Posterior vena cava (tissue), 2 donors: ENCODE measurements around the gene TBC1D21. TPM values are rescaled to one million over a fixed set of nuclear protein-coding genes. Genes with fewer than 3 reads are reported as not detected.

Experiments
- DNase-seq: peaks from one replicate; pipeline ENCODE4 v3.0.0-alpha.2; 2020; ENCODE audit warnings: low spot score
- intact Hi-C, 2 donors: fragments of 100-400 bp; cut with DNase I; formaldehyde crosslinking; loops; one replicate each; pipeline versions ENCODE4 v1.14.1 to v1.14.2; 2022 to 2023
- total RNA-seq, 2 donors: library from RNA; stranded (reverse); fragmentation: NEBNext Ultra II Directional; extraction: Animal tissue kit (Norgen Biotek cat#: 25700); gene quantifications; one replicate each; pipeline ENCODE4 v1.2.1, GENCODE V29; 2021
- donor health status: DM: yes; HTN: yes; CAD: no.
- donor health status: DM: yes; HTN: yes; CAD: no.

TBC1D21 gene
- total RNA-seq, 2 donors from 2014 or later: not detected

GRCh38 chr15:73902121-73903020, 29.0 kb downstream of the TBC1D21 start:
- intact Hi-C loops: no loop called here

GRCh38 chr15:73904026-73904815, 30.9 kb downstream of the TBC1D21 start:
- intact Hi-C loops: no loop called here

More at GRCh38 chr15:73902121-73903020, 29.0 kb downstream of the TBC1D21 start:
- DNase-seq: peak; percentile 45

GRCh38 chr15:73905225-73905827, 32.0 kb downstream of the TBC1D21 start:
- intact Hi-C loops: no loop called here
- DNase-seq: no peak

More at GRCh38 chr15:73904026-73904815, 30.9 kb downstream of the TBC1D21 start:
- DNase-seq: peak; percentile 55

- intact Hi-C loops: no loop called here
Measured at GRCh38 chr15:73906346-73907034, 33.1 kb downstream of the TBC1D21 start.

GRCh38 chr15:73907035-73907408, 33.7 kb downstream of the TBC1D21 start:
- DNase-seq: no peak
- intact Hi-C loops: no loop called here

More at GRCh38 chr15:73906346-73907034, 33.1 kb downstream of the TBC1D21 start:
- no peak for DNase-seq

GRCh38 chr15:73908030-73908821, 34.9 kb downstream of the TBC1D21 start:
- intact Hi-C loops: no loop called here
- peak; percentile 95 for DNase-seq

GRCh38 chr15:73908822-73909122, 35.4 kb downstream of the TBC1D21 start:
- intact Hi-C loops: no loop called here
- peak; percentile 25 for DNase-seq

- intact Hi-C loops: no loop called here
- peak; percentile 18 for DNase-seq
Measured at GRCh38 chr15:73909651-73910050, 36.3 kb downstream of the TBC1D21 start.

GRCh38 chr15:73910522-73911303, 37.3 kb downstream of the TBC1D21 start:
- DNase-seq: peak; percentile 22
- intact Hi-C loops: no loop called here

- DNase-seq: peak; percentile 24
- intact Hi-C loops: no loop called here
Measured at GRCh38 chr15:73912030-73912596, 38.7 kb downstream of the TBC1D21 start.

GRCh38 chr15:73914145-73914544, 40.8 kb downstream of the TBC1D21 start:
- peak; percentile 43 for DNase-seq
- intact Hi-C loops: no loop called here

- no peak for DNase-seq
- intact Hi-C loops: no loop called here
Measured at GRCh38 chr15:73915082-73915481, 41.7 kb downstream of the TBC1D21 start.

GRCh38 chr15:73918784-73919183, 45.4 kb downstream of the TBC1D21 start:
- intact Hi-C loops: no loop called here
- DNase-seq: no peak

- intact Hi-C loops: loop anchor here in 1 of 2 donors (10.0 kb wide), 1 partner anchor 225 kb away; no protein-coding TSS in a partner anchor
- DNase-seq: peak; percentile 44
Measured at GRCh38 chr15:73919706-73920105, 46.3 kb downstream of the TBC1D21 start.

GRCh38 chr15:73921254-73921925, 48.0 kb downstream of the TBC1D21 start:
- intact Hi-C loops: loop anchor here in 1 of 2 donors (10.0 kb wide), 1 partner anchor 227 kb away; no protein-coding TSS in a partner anchor
- peak; percentile 55 for DNase-seq
